ENCODE measurements around the gene LRRC7. TPM values are rescaled to one million over a fixed set of nuclear protein-coding genes. Genes with fewer than 3 reads are reported as not detected.
A peak's percentile ranks its signal among the peaks of the same experiment; 100 is the strongest.

LRRC7 gene
- polyA plus RNA-seq, 1 of the 3 experiments (the other 2 are of a cell fraction): 0.02 TPM

GRCh38 chr1:69569576-69570328 is 2.0 kb downstream of the LRRC7 start:
- DNase-seq: peak; percentile 4
- ChIA-PET POLR2A (no interaction called here), CTCF (interaction anchor here (1.3 kb wide), 1 partner anchor 16 kb away, joined by 3 read pairs; no protein-coding TSS in a partner anchor)

More at GRCh38 chr1:69569576-69570328, 2.0 kb downstream of the LRRC7 start:
- no peak overlapping the region for H3K4me2 ChIP-seq
- H3K9ac ChIP-seq: no peak overlapping the region
- no peaks in the 10 kb centered on the region for H3K9me2 ChIP-seq
- H3F3A ChIP-seq (replicated peaks; ENCODE audit: insufficient read depth): no peaks in the 10 kb centered on the region
- WGBS (ENCODE audit: low lambda C conversion rate): 22% methylated on average over 26 of the region's 26 CpGs
- H3K4me3 ChIP-seq (ENCODE audit: low read depth in 2 of 2, low read length in 1 of 2): peak overlapping the region in 1 of 2 experiments; percentile 23; a peak in 1 of 4 replicates
- no peaks in the 10 kb centered on the region for H4K20me1 ChIP-seq (ENCODE audit: insufficient read depth)
- TF ChIP-seq RXRA (IDR thresholded peaks at IDR 0.05; ENCODE audit: borderline replicate concordance, low read depth) (no peak), USF2 (IDR thresholded peaks at IDR 0.05; ENCODE audit: borderline replicate concordance, low read depth, low read length) (no peak), POLR2AphosphoS5 (IDR thresholded peaks at IDR 0.05; ENCODE audit: low read depth, low read length) (no peak), ELF1 (IDR thresholded peaks at IDR 0.05) (no peak), MAX (IDR thresholded peaks at IDR 0.05; ENCODE audit: low read depth) (no peak), GABPA (IDR thresholded peaks at IDR 0.05; ENCODE audit: low read depth) (no peak), MXI1 (IDR thresholded peaks at IDR 0.05; ENCODE audit: low read depth, low read length) (no peak), FOXJ3 (CRISPR knock-in tag; IDR thresholded peaks at IDR 0.05) (no peak), RCOR1 (IDR thresholded peaks at IDR 0.05; ENCODE audit: low read length) (no peak), NRF1 (IDR thresholded peaks at IDR 0.05; ENCODE audit: low read depth, low read length) (no peak), FOSL2 (IDR thresholded peaks at IDR 0.05; ENCODE audit: borderline replicate concordance, low read depth) (no peak), YY1 (IDR thresholded peaks at IDR 0.05; ENCODE audit: low read depth) (no peak), CHD2 (IDR thresholded peaks at IDR 0.05; ENCODE audit: low read length, partially characterized antibody) (no peak), EP300 (IDR thresholded peaks at IDR 0.05; ENCODE audit: borderline replicate concordance in 1 of 2, low read depth in 1 of 2, low read length in 1 of 2) (no peak), MEF2A (IDR thresholded peaks at IDR 0.05; ENCODE audit: borderline replicate concordance, low read depth) (no peak), TEAD4 (IDR thresholded peaks at IDR 0.05; ENCODE audit: borderline replicate concordance, insufficient read depth) (no peak), RAD21 (IDR thresholded peaks at IDR 0.05; ENCODE audit: low read length) (no peak)
- TF ChIP-seq, protein P1, sequence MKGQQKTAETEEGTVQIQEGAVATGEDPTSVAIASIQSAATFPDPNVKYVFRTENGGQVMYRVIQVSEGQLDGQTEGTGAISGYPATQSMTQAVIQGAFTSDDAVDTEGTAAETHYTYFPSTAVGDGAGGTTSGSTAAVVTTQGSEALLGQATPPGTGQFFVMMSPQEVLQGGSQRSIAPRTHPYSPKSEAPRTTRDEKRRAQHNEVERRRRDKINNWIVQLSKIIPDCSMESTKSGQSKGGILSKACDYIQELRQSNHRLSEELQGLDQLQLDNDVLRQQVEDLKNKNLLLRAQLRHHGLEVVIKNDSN (IDR thresholded peaks at IDR 0.05; ENCODE audit: borderline replicate concordance, low read depth): no peak
- TF ChIP-seq, protein P2, sequence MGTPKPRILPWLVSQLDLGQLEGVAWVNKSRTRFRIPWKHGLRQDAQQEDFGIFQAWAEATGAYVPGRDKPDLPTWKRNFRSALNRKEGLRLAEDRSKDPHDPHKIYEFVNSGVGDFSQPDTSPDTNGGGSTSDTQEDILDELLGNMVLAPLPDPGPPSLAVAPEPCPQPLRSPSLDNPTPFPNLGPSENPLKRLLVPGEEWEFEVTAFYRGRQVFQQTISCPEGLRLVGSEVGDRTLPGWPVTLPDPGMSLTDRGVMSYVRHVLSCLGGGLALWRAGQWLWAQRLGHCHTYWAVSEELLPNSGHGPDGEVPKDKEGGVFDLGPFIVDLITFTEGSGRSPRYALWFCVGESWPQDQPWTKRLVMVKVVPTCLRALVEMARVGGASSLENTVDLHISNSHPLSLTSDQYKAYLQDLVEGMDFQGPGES (IDR thresholded peaks at IDR 0.05; ENCODE audit: low read depth, low read length): no peak
- H3K4me1 ChIP-seq (ENCODE audit: control insufficient read depth in 1 of 2, insufficient read depth in 2 of 2, low read depth in 1 of 2, low read length in 1 of 2): peaks cover 5 to 11% of the 10 kb centered on the region in 2 experiments; a peak in 1 of 4 replicates
- H3K9me3 ChIP-seq: no peaks in the 10 kb centered on the region
- no peaks in the 10 kb centered on the region for H3K79me2 ChIP-seq (ENCODE audit: insufficient read depth)
- H3K36me3 ChIP-seq (replicated peaks in 1 of 2; ENCODE audit: control insufficient read depth in 1 of 2, insufficient read depth in 2 of 2, low read length in 1 of 2): no peaks in the 10 kb centered on the region
- H3K27ac ChIP-seq (ENCODE audit: low read depth in 2 of 2, low read length in 1 of 2): no peak overlapping the region
- no peak overlapping the region for H2AFZ ChIP-seq (ENCODE audit: low read depth)
- peaks cover 28% of the 10 kb centered on the region for H3K27me3 ChIP-seq (ENCODE audit: insufficient read depth)

Data from SK-N-SH (cell line).